B cell (primary cell): ENCODE results near the gene PRPS1L1. TPM values are rescaled to one million over a fixed set of nuclear protein-coding genes. Genes with fewer than 3 reads are reported as not detected.

ENCODE experiments used
- ATAC-seq: fragments of 200-7000 bp; cut with Tn5 transposase; one replicate; pipeline ENCODE4 v1.10.0; 2021; ENCODE audit warnings: low read depth, mild to moderate bottlenecking, moderate number of reproducible peaks, moderate library complexity
- CTCF ChIA-PET: fragments of 350-600 bp; sonication (Branson Sonifier 250); formaldehyde crosslinking; loops from one replicate; lab custom pipeline; 2021; ENCODE audit warnings: antibody characterized with exemption, inconsistent platforms; lab: Charles Lee
- POLR2A ChIA-PET: fragments of 350-600 bp; sonication (Branson Sonifier 250); formaldehyde crosslinking; loops from one replicate; lab custom pipeline; 2021; ENCODE audit warnings: antibody characterized with exemption; lab: Charles Lee
- DNase-seq: peaks from one replicate; pipeline ENCODE4 v3.0.0; 2013
- H2AFZ ChIP-seq: 2 replicates; pipeline ENCODE4 v1.6.1; 2012; ENCODE audit warnings: mild to moderate bottlenecking, low read depth, low read length; ENCODE audit not compliant: insufficient read depth, poor library complexity, severe bottlenecking
- H3K27ac ChIP-seq, 2 donors: 1 replicate in 1 of 2; 2 replicates in 1 of 2; pipeline ENCODE4 v1.5.1; 2012 to 2013; ENCODE audit warnings: low read length in 2 of 2, mild to moderate bottlenecking in 2 of 2, moderate library complexity in 1 of 2
- H3K27me3 ChIP-seq, 4 experiments: fragments of 200-600 bp in 1 of 4; sonication (generic) in 1 of 4; replicated peaks in 1 of 4; 1 replicate in 2 of 4; 2 replicates in 2 of 4; pipeline versions ENCODE4 v1.6.1 to v1.7.0; 2013 to 2016; ENCODE audit warnings: low read length in 3 of 4, mild to moderate bottlenecking in 2 of 4, mixed read lengths in 1 of 4, moderate library complexity in 1 of 4; ENCODE audit not compliant: insufficient read depth in 4 of 4, control insufficient read depth in 3 of 4; ENCODE audit errors: control extremely low read depth in 1 of 4
- H3K36me3 ChIP-seq, 2 experiments: replicated peaks in 1 of 2; 1 replicate in 1 of 2; 2 replicates in 1 of 2; pipeline versions ENCODE4 v1.6.1 to v1.7.1; 2013; ENCODE audit warnings: low read length in 1 of 2; ENCODE audit not compliant: insufficient read depth in 2 of 2, control insufficient read depth in 1 of 2; ENCODE audit errors: control extremely low read depth in 1 of 2, extremely low read depth in 1 of 2
- H3K4me1 ChIP-seq, 2 donors: fragments of 200-600 bp in 1 of 2; sonication (generic) in 1 of 2; 1 replicate in 1 of 2; 2 replicates in 1 of 2; pipeline versions ENCODE4 v1.5.1 to v1.6.1; 2013 to 2017; ENCODE audit warnings: low read length in 2 of 2; ENCODE audit not compliant: control insufficient read depth in 2 of 2, insufficient read depth in 2 of 2
- H3K4me2 ChIP-seq: replicated peaks from 2 replicates; pipeline ENCODE3; 2012; ENCODE audit warnings: mild to moderate bottlenecking, low read depth, low read length; ENCODE audit not compliant: poor library complexity, severe bottlenecking
- H3K4me3 ChIP-seq, 5 experiments: fragments of 200-600 bp in 1 of 5; sonication (generic) in 1 of 5; 1 replicate in 3 of 5; 2 replicates in 2 of 5; pipeline versions ENCODE4 v1.5.1 to v1.7.0; 2011 to 2016; ENCODE audit warnings: low read length in 4 of 5, mild to moderate bottlenecking in 4 of 5, low read depth in 2 of 5, control low read depth in 1 of 5, moderate library complexity in 1 of 5; ENCODE audit not compliant: insufficient read depth in 1 of 5; ENCODE audit errors: control extremely low read depth in 1 of 5, extremely low read depth in 1 of 5
- H3K79me2 ChIP-seq: fragments of 200-600 bp; sonication (generic); one replicate; pipeline ENCODE4 v1.6.0; 2016; ENCODE audit warnings: low read length; ENCODE audit not compliant: control insufficient read depth, insufficient read depth
- H3K9ac ChIP-seq: fragments of 200-600 bp; sonication (generic); 2 replicates; pipeline ENCODE4 v1.6.1; 2017; ENCODE audit warnings: mild to moderate bottlenecking, low read length, moderate library complexity
- H3K9me3 ChIP-seq, 3 donors: one replicate each; pipeline versions ENCODE4 v1.6.1 to v1.7.1; 2013; ENCODE audit warnings: low read length in 2 of 3; ENCODE audit not compliant: control insufficient read depth in 2 of 3, insufficient read depth in 1 of 3; ENCODE audit errors: control extremely low read depth in 1 of 3
- H4K20me1 ChIP-seq: 2 replicates; pipeline ENCODE4 v1.6.0; 2012; ENCODE audit warnings: mild to moderate bottlenecking, low read length; ENCODE audit not compliant: insufficient read depth, control insufficient read depth, poor library complexity, severe bottlenecking
- H3K27ac Mint-ChIP-seq: one replicate; pipeline ENCODE4 v1.8.0; 2021; ENCODE audit warnings: mixed read lengths
- H3K27me3 Mint-ChIP-seq: one replicate; pipeline ENCODE4 v1.8.0; 2021; ENCODE audit warnings: mixed read lengths
- H3K4me1 Mint-ChIP-seq: one replicate; pipeline ENCODE4 v1.8.0; 2021; ENCODE audit warnings: mixed read lengths
- H3K4me3 Mint-ChIP-seq: one replicate; pipeline ENCODE4 v1.8.0; 2021; ENCODE audit warnings: mixed read lengths
- H3K9me3 Mint-ChIP-seq: one replicate; pipeline ENCODE4 v1.8.0; 2022; ENCODE audit warnings: mixed read lengths; ENCODE audit not compliant: insufficient read depth
- CTCF ChIP-seq: fragments of 200-600 bp; IDR thresholded peaks from one replicate; pipeline ENCODE4 v1.8.0; 2022; ENCODE audit warnings: antibody characterized with exemption, mild to moderate bottlenecking
- EZH2 ChIP-seq: IDR thresholded peaks from 2 replicates; pipeline ENCODE4 v1.6.1; 2012; ENCODE audit warnings: borderline replicate concordance, low read depth, mild to moderate bottlenecking, moderate library complexity, low read length; ENCODE audit not compliant: insufficient read depth, poor library complexity, severe bottlenecking
- WGBS: methylation state at CpG from one replicate; pipeline ENCODE4 v1.1.5; 2013; ENCODE audit warnings: missing lambda C conversion rate; ENCODE audit not compliant: insufficient coverage; 5-methylcytosine and 5-hydroxymethylcytosine counted together
- intact Hi-C: fragments of 100-400 bp; cut with micrococcal nuclease; formaldehyde crosslinking; loops from one replicate; pipeline ENCODE4 v1.10.0; 2022
- polyA plus RNA-seq: library from polyadenylated mRNA; depleted of rRNA; stranded (reverse); fragments of >200 nt; gene quantifications from 2 replicates; pipeline ENCODE4 v1.2.3, GENCODE V29; 2012
- total RNA-seq, 2 donors: library from RNA; stranded (reverse); fragments of 120-200 nt in 1 of 2; gene quantifications; 1 replicate in 1 of 2; 2 replicates in 1 of 2; pipeline versions ENCODE4 v1.2.3 to v1.2.4, GENCODE V29; 2013 to 2022

PRPS1L1 gene
- total and polyA plus RNA-seq, 2 donors (not counting 1 experiment from before 2014, with no cell fraction given): not detected

GRCh38 chr7:17988141-17988540 lies 39.5 kb downstream of the PRPS1L1 start:
- intact Hi-C loops: no loop called here
- H3K4me3 ChIP-seq: no peak overlapping the region
- peaks cover 4% of the 10 kb centered on the region for H3K4me1 Mint-ChIP-seq
- ATAC-seq (no peak), DNase-seq (no peak)
- H3K4me3 Mint-ChIP-seq: no peak overlapping the region
- no peaks in the 10 kb centered on the region for H3K9me3 Mint-ChIP-seq
- no peaks in the 10 kb centered on the region for H3K79me2 ChIP-seq
- no peaks in the 10 kb centered on the region for H3K4me1 ChIP-seq
- H3K27me3 ChIP-seq: no peaks in the 10 kb centered on the region
- ChIA-PET POLR2A (no interaction called here), CTCF (no interaction called here)
- no peaks in the 10 kb centered on the region for H4K20me1 ChIP-seq
- H3K27me3 Mint-ChIP-seq: peaks cover 13% of the 10 kb centered on the region
- H3K9ac ChIP-seq: no peak overlapping the region
- no peaks in the 10 kb centered on the region for H3K36me3 ChIP-seq
- H3K27ac Mint-ChIP-seq: no peak overlapping the region
- H2AFZ ChIP-seq: no peak overlapping the region
- H3K9me3 ChIP-seq: no peaks in the 10 kb centered on the region
- H3K4me2 ChIP-seq: no peak overlapping the region
- TF ChIP-seq EZH2 (no peak), CTCF (no peak)
- no peak overlapping the region for H3K27ac ChIP-seq
- WGBS: 90% methylated on average over 6 of the region's 6 CpGs

- ChIA-PET POLR2A (no interaction called here), CTCF (no interaction called here)
- TF ChIP-seq CTCF: no peak
- TF ChIP-seq EZH2: no peak
- Mint-ChIP-seq H3K27me3 (peaks cover 13% of the 10 kb centered on the region), H3K4me3 (no peak overlapping the region), H3K4me1 (peaks cover 10% of the 10 kb centered on the region), H3K9me3 (no peaks in the 10 kb centered on the region), H3K27ac (no peak overlapping the region)
- ATAC-seq (no peak), DNase-seq (no peak)
- H3K36me3 ChIP-seq: no peaks in the 10 kb centered on the region
- no peaks in the 10 kb centered on the region for H3K9me3 ChIP-seq
- H3K27me3 ChIP-seq: no peaks in the 10 kb centered on the region
- no peak overlapping the region for H2AFZ ChIP-seq
- H3K27ac ChIP-seq: no peak overlapping the region
- H3K9ac ChIP-seq: no peak overlapping the region
- intact Hi-C loops: no loop called here
- no peaks in the 10 kb centered on the region for H4K20me1 ChIP-seq
- H3K79me2 ChIP-seq: no peaks in the 10 kb centered on the region
- no peak overlapping the region for H3K4me3 ChIP-seq
- WGBS: 100% methylated on average over 1 of the region's 1 CpG
- no peaks in the 10 kb centered on the region for H3K4me1 ChIP-seq
- H3K4me2 ChIP-seq: no peak overlapping the region
Measured at GRCh38 chr7:17986851-17987250, 40.8 kb downstream of the PRPS1L1 start.
